Mucosa of descending colon (tissue), 3 donors: ENCODE results near the gene OR8G5. TPM values are rescaled to one million over a fixed set of nuclear protein-coding genes. Genes with fewer than 3 reads are reported as not detected.
"Not testable (repeated sequence)": the region's sequence is repeated elsewhere in the genome, so short reads cannot be mapped to it uniquely, and the experiment has no call there.

Experiments
- ATAC-seq: fragments of 200-7000 bp; cut with Tn5 transposase; one replicate; pipeline ENCODE4 v1.9.1; 2020; ENCODE audit warnings: mild to moderate bottlenecking, moderate library complexity
- DNase-seq, 3 donors: peaks; one replicate each; pipeline ENCODE4 v3.0.0-alpha.2; 2020
- H3K36me3 ChIP-seq: fragments of 200-600 bp; one replicate; pipeline ENCODE4 v1.8.0; 2021; ENCODE audit warnings: low read depth, mild to moderate bottlenecking
- H3K4me1 ChIP-seq: fragments of 200-600 bp; one replicate; pipeline ENCODE4 v1.8.0; 2021; ENCODE audit warnings: low read depth, mild to moderate bottlenecking
- H3K4me3 ChIP-seq: fragments of 200-600 bp; one replicate; pipeline ENCODE4 v1.8.0; 2021; ENCODE audit warnings: mild to moderate bottlenecking
- H3K9me3 ChIP-seq: fragments of 200-600 bp; one replicate; pipeline ENCODE4 v1.8.0; 2021; ENCODE audit warnings: mild to moderate bottlenecking
- CTCF ChIP-seq: fragments of 200-600 bp; IDR thresholded peaks from one replicate; pipeline ENCODE4 v1.8.0; 2022; ENCODE audit warnings: antibody characterized with exemption, mild to moderate bottlenecking
- intact Hi-C, 2 donors: fragments of 100-400 bp; cut with DNase I in 1 of 2; cut with micrococcal nuclease in 1 of 2; formaldehyde crosslinking; loops; one replicate each; pipeline versions ENCODE4 v1.11.0 to v1.11.1; 2022; cut with DNase I, micrococcal nuclease
- total RNA-seq, 3 donors: library from RNA; stranded (reverse); fragmentation: NEBNext Ultra II Directional in 2 of 3; extraction: Animal tissue kit (Norgen Biotek cat#: 25700) in 2 of 3; gene quantifications; one replicate each; pipeline versions ENCODE4 v1.2.1 to v1.2.4, GENCODE V29; 2021 to 2023
- donor health status: DM: no; HTN: no; CAD: no; lungs with moderate emphysema.
- donor health status: DM: no; HTN: no; CAD: no.
- donor health status: DM: no; HTN: yes; CAD: no.

OR8G5 gene
- total RNA-seq, 3 donors from 2014 or later, result not detected

DNA sequence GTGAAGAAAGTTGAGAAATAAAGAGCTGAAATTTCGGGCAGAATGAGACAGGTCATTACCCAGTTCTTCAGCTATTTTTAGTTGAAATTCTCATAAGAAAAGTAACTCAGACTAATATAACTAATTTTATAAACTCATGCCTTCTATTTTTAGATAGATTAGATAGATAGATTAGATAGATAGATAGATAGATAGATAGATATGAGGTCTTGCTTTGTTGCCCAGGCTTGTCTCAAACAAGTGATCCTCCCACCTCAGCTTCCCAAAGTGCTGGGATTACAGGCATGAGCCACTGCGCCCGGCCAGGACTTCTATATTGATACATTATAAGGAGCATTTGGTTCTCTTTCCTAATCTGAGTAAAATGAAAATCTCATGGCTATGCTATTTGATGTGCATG lies 42.1 kb upstream of the OR8G5 start:
- ATAC-seq, result no peak
- TF ChIP-seq CTCF, result no peak
- H3K4me3 ChIP-seq, result no peak overlapping the region

DNA sequence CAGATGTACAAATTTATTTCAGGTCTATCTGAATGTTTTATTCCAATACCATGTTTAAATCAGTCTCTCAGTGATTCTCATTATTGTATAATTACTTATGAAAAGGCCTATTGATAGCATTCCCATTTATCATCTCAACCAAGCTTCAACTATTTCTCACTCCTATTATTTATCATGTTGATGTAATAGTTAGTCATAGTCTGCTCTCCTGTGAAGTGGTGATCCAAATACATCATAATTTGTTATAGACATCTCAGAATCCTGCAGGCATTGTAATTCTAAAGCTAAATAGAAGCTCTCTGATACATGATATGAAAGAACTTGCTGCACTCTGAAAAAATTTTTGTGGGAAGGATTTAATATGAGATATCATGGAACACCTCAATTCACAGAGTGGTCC lies 37.0 kb upstream of the OR8G5 start:
- DNase-seq (no peak), ATAC-seq (no peak)
- Histone ChIP-seq H3K4me3 (no peak overlapping the region), H3K36me3 (no peaks in the 10 kb centered on the region), H3K4me1 (no peaks in the 10 kb centered on the region), H3K9me3 (no peaks in the 10 kb centered on the region)
- intact Hi-C loops, result no loop called here
- no peak for TF ChIP-seq CTCF

More for the DNA sequence above, 42.1 kb upstream of the OR8G5 start:
- no peaks in the 10 kb centered on the region for H3K4me1 ChIP-seq
- H3K36me3 ChIP-seq, result no peaks in the 10 kb centered on the region
- no peak for DNase-seq
- intact Hi-C loops, result no loop called here
- H3K9me3 ChIP-seq, result no peaks in the 10 kb centered on the region

DNA sequence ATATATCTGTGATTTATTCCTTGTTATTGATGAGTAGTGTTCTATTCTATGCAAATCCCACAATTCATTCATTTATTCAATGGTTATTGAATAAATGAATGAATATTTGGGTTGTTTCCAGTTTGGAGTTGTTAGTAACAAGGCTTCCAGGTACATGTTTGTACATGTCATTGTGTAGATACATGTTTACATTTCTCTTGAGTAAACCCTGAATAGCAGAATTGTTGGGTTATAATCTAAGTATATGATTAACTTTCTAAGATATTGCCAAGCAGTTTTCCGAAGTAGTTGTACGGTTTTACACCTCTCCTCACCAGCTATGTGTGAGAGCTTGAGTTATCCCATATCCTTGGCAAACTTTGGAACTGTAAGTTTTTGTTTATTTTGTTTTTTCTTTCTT lies 33.8 kb upstream of the OR8G5 start:
- TF ChIP-seq CTCF, result no peak
- no peak overlapping the region for H3K4me3 ChIP-seq
- H3K4me1 ChIP-seq, result no peaks in the 10 kb centered on the region
- peak; percentile 91 for ATAC-seq
- no peaks in the 10 kb centered on the region for H3K9me3 ChIP-seq
- no peaks in the 10 kb centered on the region for H3K36me3 ChIP-seq
- intact Hi-C loops, result no loop called here
- DNase-seq, result no peak

- H3K4me1 ChIP-seq, H3K9me3 ChIP-seq, H3K4me3 ChIP-seq, H3K36me3 ChIP-seq, DNase-seq, intact Hi-C loops: not testable (repeated sequence)
- peak; percentile 26 for ATAC-seq
Measured at GRCh38 chr11:124224618-124225423, 31.4 kb upstream of the OR8G5 start.

- intact Hi-C loops, result no loop called here
- no peaks in the 10 kb centered on the region for H3K36me3 ChIP-seq
- TF ChIP-seq CTCF, result no peak
- H3K9me3 ChIP-seq, result no peaks in the 10 kb centered on the region
- DNase-seq (no peak), ATAC-seq (no peak)
- H3K4me1 ChIP-seq, result no peaks in the 10 kb centered on the region
- no peak overlapping the region for H3K4me3 ChIP-seq
Measured at GRCh38 chr11:124225471-124225870, 30.7 kb upstream of the OR8G5 start.

DNA sequence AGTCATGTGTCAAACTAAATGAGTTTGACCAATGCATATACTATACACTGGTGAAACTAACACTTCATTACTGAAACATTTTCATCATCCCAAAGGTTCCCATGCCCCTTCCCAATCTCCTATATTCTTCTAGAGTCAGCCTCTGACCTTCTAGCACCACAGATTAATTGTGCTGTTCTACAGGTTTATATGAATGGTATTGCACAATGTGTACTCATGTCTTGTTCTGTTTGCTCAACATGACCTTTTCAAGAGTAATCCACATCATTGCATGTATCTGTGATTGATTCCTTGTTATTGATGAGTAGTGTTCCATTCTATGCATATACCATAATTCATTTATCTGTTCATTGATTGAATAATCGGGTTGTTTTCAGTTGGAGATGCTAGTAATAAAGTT lies 22.8 kb upstream of the OR8G5 start:
- intact Hi-C loops, result no loop called here
- ATAC-seq, result no peak
- no peaks in the 10 kb centered on the region for H3K4me1 ChIP-seq
- H3K9me3 ChIP-seq, result no peaks in the 10 kb centered on the region
- H3K36me3 ChIP-seq, result no peaks in the 10 kb centered on the region
- H3K4me3 ChIP-seq, result no peak overlapping the region
- DNase-seq, result no peak
- no peak for TF ChIP-seq CTCF
